Measurements from ENCODE around the gene VSIG10L2.

Gene VSIG10L2

DNA sequence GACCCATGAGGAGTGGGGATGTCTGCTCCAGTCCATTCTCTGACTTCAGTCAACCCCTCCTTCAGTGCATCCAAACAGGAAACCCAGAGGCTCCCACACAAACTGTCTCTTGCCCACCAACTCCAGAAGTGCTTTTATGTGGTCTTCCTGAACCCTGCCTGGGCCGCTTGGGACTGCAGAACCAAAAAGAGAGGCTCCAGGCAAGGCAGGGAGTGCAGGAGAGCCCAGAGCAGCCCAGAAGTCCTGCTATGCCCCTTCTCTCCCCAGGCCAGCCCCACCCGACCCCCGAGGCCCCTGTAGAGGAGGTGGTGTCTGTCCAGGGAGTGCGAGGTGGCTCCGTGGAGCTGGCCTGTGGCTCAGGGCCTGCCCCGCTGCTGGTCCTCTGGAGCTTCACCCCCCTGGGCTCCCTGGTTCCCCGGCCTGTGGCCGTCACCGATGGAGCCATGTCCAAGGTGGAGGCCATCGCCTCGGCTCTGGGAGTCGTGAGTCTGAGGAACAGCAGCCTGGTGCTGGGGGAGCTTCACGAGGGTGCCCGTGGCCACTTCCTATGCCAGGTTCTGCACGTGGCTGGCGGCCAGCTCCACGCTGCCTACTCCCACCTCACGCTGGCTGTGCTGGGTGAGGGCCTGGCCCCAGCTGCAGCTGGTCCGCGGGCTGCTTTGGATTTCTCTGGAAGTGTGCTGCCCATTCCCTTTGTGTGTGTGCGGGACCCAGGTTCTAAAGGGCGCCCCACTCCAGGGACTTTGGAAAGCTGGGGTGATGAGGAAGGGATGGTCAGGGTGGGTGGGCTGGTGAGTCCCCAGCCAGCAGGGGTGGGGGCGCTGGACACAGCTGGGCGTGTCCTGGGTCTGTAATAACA is 1.8 kb downstream of the VSIG10L2 start:
- no peak for DNase-seq (ENCODE audit: low read depth in 2 of 2)

DNA sequence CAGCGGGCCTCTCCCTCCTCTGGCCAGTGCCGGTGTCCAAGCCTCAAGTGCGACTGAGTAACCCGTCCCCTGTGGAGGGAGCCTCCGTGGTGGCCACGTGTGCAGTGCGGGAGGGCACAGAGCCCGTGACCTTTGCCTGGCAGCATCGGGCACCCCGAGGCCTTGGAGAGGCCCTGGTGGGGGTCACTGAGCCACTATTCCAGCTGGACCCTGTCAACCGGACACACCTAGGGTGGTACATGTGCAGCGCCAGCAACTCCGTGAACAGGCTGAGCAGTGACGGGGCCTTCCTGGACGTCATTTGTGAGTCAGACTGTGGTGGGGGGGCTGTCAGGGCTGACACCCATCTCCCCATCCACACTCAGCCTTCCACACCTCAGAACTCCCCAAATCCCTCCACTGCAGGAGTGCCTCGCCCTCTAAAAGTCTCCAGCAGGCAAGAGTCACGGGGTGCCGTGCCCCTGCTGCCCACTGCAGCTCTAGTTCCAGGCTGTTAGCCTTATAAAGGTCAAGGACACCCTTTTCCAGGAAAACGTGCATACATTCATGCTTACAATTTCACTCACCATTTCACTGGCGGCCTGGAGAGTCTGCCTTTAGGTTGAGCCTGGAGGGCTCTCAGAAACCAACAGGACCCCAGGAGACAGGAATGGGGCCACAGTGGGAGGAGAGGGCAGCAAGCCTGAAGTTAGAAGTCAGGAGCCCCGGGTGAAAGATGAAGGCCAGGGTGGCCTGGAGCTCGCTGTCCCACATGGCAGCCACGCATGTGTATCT is 2.6 kb downstream of the VSIG10L2 start:
- no peak for DNase-seq (ENCODE audit: low read depth in 2 of 2)

DNA sequence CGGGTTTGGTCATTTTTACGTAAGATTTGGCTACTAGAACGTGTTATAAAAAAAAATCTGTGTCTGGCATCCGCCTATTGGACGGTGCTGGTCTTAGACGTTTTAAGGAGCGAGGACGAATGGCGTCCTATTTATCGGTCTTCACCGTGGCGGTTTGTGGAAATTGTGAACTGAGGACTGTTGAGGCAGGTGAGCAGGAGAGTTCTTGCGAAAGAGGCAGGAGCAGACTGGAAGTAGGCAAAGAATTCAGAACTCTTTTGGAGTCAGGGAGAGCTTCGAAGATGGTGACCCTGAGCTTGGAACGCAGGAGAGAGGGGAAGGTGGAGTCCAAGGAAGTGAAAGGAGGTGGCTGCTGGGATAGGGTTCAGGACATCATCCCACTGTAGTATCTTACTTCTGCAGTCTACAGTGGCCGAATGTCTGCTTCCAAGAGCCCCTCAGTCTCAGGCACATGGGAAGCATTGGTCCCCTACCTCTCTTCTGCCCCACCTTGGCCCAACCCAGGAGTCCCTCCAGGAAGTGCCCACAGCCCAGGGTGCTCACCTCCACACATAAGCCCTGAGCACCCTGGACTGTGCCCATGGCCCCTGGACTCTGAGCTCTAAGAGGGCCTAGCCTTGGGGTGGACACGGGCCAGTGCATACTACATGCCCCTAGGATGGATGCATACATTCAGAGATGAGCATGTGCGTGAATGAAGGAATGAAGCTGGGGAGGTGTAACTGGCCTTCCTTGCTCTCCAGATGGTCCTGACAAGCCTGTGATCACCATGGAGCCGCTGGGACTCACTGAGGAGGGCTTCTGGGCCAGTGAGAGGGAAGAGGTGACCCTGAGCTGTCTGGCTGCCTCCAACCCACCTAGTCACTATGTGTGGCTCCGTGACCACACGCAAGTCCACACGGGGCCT is 3.7 kb downstream of the VSIG10L2 start:
- no peak for DNase-seq (ENCODE audit: low read depth in 2 of 2)

DNA sequence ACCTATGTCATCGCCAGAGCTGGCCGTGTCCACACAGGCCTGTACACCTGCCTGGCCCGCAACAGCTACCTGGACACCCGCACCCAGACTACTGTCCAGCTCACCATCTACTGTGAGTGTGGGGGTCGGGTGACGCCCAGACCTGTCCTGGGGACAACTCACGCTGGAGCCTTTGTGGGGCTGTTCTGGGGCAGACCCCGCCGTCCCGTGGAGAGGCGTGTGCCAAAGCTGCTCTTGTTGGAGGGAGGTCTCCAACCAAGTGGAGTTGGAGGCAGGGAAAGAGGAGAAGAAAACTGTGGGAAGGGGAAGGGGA is 4.3 kb downstream of the VSIG10L2 start:
- no peak for DNase-seq (ENCODE audit: low read depth in 2 of 2)

DNA sequence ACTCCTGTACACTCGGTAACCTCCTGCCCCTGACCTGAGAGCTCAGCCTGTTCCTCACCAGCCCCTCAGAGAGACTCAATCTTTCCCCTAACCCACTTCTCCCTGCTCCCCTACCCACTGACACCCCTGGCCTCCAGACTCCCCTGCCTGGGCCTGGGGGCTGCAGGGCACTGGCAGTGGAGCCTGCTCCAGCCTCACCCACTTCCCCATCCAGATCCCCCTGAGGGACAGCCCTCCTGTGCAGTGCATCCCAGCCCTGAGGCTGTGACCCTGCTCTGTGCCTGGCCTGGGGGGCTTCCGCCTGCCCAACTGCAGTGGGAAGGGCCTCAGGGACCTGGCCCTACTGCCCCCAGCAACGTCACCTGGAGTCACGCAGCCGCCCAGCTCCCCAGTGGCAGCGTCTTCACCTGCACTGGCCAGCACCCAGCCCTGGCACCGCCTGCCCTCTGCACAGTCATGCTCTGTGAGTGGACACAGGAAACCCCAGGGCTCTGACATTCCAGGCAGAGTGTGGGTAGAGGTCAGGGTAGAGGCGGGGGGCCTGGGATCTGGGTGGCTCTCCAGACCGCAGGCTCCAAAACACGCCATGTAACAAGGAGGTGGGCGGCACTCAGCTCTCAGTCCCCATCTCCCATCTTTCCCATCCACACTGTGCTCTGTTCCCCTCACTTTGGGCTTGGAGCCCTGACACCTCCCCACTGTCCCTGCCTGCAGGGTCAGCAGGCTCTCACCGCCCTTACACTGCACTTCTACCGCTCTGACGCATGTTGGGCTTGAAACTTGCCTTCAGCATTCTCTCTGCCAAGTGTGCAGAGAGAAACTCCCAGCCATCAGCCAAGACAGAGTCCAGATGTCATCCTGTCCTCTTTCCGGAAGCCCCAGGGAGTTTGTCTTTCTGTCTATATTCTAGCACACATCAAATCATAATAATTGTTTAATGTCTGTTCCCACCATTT is 5.1 kb downstream of the VSIG10L2 start:
- no peak for DNase-seq (ENCODE audit: low read depth in 2 of 2)

DNA sequence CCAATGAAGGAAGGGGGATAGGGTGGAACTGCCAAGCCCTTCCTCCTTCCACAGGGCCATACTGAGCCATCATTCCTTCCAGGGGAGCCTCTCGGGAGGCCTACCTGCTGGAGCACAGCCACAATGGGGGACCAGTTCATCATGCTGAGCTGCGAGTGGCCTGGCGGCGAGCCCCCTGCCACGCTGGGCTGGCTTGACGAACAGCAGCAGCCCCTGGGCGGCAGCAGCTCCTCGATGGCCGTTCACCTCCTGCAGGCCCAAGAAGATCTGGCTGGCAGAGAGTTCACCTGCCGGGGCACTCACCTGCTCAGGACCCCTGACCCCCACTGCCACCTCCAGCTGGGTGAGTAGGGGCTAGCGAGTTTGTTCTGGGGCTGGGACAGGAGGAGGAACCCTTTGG is 5.9 kb downstream of the VSIG10L2 start:
- DNase-seq (ENCODE audit: low read depth in 2 of 2), result no peak

DNA sequence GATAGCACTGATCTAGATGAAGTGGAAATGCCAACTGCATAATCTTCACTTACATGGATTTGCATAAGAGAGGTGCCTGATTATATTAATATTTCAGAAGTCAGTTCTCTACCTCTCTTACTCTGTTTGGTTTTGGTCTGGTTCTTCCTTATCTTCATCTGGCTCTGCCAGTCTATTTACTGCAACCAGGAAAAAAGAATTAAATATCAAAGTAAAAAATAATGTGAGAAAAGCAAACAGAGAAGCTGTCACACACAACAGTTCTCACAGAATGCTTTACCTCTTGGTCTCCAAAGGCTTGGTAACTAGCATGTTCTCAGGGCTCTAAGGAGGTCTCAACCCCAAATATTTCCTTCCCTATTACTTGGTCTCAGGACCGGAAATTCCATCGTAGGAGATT is 6.7 kb downstream of the VSIG10L2 start:
- DNase-seq (ENCODE audit: low read depth in 2 of 2), result no peak

DNA sequence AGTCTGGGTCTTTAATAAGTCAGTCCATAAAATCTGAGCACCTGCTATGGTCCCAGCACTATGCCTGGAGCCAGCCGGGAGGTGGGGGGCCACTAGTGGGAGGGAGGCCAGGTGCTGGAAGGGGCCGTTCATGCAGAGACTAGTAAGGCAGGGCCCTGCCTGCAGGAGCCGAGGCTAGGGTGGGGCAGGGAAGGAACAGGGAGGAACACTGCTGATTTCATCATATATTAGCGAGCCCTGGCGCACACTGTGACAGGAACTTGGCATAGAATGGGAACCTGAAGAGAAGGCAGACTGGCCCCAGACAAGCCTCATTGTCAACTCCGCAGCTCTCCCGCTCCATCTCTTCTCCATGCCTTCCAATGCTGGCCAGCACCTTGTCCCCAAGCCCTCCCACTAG is 7.1 kb downstream of the VSIG10L2 start:
- no peak for DNase-seq (ENCODE audit: low read depth in 2 of 2)

DNA sequence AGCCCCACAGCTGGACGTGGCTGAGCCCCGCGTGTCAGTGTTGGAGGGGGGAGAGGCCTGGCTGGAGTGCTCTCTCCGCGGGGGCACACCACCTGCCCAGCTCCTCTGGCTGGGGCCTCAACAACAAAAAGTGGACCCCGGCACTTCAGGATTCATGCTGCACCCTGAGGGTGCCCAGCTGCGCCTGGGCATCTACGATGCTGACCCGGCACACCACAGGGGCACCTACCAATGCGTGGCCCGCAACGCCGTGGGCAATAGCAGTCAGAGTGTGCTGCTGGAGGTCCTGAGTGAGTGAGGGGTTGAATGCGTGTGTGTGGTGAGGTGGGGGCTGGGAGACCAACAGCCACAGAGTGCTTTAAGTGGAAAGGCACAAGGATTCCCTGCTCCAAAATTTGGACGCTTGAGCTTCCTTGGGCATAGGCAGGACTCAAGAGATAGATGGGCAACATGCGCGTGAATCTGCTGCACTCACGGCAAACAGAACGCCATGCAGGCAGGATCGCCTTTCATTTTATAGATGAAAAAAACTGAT is 7.6 kb downstream of the VSIG10L2 start:
- no peak for DNase-seq (ENCODE audit: low read depth in 2 of 2)

DNA sequence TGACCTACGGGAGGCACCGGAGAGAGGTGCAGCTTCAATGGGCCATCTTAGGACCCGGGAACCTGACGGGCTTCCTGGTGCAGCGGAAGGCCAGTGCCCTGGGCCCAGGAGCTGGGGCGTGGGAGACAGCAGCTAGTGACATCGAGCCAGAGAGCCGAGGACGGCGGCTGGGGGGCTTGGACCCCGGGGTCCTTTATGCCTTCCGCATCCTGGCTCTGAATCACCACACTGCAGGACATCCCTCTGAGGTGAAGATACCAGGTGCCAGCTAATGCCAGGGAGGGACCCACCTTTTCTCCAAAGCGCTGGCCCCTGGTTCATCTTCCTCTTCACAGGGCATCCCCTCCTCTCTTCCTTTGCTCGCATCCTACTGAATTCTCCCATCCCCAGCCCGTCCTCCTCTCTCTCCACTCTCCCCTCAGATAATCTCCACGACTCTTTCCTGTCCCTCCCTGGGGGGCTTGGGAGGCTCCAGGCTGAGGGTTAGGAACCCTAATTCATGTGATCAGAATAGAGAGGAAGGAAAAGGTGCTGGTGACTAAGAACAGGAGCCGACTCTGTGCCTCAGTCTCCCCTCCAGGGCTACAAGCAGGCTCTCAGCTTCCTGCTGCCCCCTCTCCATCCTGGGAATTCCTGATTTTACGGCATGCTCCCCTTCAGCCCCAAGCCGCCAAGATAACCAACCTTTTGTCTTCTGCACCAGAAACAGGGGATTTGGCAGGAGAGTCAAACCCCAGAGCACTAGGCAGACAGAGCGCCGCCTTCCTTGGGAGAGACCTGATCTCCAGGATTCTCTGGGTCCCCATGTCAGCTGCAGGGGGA is 8.5 kb downstream of the VSIG10L2 start:
- DNase-seq (ENCODE audit: low read depth in 2 of 2), result no peak

DNA sequence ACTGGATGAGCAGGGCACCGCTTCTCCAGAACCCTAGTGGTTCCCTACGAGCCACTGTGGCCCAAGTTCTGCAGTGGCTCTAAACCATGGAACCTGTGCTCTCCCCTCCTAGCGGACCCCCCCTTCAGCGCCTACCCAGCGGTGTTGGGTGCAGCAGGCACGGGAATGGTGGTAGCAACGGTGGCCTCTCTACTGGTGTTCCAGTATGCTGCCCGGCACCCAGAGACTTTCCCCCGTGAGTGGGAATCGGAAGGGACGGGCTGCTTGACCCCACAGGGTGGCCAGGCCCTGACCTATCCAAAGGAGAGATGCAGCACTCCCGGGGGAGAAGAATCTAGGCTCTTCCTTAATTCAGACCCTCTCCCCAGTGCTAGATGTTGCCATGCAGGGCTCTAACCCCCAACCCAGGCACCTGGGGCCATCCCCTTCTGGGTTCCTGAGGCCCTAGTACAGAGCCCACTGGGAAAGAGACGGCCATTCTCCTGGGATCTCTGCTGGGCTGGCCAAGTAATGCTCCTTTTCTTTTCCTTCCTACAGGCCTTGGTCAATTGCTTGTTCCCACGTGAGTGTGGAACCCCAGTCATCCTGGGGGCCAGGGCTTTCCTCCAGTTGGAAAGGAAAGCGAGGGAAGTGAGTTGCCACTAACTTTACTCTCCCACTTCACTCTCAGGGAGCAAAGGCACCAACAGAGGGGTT is 9.2 kb downstream of the VSIG10L2 start:
- DNase-seq (ENCODE audit: low read depth in 2 of 2), result no peak

DNA sequence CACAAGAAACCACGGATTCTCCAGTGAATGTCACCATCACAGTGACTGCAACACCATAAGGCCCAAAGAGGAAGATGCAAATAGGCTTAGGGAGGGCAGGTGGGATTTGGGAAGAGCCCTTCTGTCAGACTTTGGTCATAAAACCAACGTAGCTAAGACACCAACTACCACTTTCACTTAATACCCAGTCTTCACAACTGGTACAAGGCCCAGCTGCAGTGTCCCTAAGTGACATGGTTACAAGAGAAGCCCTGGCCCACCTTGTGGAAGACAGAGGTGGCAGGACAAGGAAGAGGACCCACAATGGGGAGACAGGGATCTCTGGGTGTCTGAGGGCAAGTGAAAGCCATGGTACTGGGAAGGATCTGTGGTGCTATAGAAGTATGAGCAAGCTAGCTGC is 10.0 kb downstream of the VSIG10L2 start:
- no peak for DNase-seq (ENCODE audit: low read depth in 2 of 2)

DNA sequence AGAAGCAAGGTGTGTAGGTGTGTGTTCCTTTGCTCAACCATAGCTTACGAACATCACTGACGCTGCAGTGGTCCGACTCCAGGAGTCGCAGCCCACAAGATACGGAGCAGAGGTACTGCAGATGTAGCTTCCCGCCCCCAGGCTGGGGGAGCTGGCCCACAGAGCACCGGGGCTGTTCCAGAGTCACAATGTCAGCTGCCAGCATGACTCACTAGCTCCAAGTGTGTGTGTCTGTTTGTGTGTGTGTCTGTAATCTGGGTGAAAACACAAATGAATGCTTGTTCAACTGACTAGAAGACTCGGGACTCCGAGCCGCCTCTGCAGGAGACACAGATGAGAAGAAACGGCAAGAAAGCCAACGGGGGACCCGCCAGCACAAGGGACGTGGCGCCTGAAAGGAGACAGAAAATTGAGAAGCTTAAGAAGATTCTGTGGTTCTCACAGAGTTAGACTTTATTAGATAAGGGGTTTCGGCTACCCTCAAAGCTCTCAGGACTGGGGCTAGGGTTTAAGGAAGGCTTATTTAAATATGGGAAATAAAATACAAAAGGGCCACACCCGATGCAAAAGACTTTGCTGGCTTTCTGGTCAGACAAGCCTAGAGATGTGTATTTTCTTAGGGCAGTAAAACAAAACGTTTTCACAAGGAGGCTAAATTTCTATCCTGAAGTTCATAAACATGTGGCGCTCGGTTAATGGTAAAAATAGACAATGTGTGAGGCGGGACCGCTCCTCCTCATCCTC is 10.7 kb downstream of the VSIG10L2 start:
- DNase-seq (ENCODE audit: low read depth in 2 of 2), result no peak

DNA sequence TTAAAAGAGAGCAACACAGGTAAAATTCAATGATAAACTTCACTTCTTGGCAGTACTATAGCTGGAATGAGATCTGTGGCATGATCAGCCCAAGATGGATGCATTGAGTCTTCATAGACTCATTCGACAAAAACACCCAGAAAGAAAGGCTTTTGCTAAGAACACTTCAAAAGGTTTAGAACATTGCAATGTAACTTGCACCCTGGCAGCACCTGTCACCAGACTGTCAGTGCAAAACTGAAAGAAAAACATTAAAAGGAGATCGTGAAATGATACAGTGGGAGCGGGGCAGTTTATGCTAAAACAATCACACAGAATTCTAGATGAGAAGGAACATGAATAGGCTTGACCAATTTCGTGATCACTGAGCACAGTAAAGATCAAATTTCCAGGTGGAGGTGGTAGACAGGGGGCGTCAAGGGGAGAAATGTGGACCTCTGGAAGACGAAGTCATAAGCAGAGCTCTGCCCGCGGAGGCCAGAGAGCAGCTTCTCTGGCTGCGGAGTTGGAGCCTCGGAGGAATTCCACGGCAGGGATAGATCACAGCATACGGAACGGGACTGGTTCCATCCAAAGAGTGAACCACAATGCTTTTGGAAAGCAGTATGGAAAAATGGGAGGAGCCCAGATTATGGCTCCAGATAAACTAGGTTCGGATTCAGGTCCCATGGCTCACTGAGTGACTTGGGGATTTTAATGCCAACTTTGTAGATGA is 11.9 kb downstream of the VSIG10L2 start:
- DNase-seq (ENCODE audit: low read depth in 2 of 2), result no peak

DNA sequence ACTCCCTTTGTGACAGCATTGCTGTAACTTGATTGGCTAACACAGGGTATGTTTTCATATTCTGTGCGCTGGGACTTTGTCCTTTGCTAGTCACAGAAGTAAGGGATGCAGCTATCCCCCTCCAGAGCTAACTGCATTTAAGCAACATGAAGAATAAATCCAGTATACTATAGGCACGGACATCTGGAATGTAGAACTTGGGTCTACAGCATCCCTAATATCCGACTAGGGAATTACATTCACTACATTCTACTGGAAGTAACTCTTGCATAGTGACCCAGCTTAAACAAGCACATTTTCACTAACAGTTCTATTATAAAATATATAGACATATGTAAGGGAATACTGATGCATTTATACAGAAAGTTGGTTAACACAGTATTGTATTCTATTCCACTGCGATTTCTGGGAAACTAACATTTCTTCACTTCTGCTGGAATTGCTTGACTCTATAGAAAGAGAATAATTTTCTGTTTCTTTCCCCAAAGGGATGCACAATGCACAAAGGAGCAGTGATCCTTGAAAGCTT is 13.1 kb downstream of the VSIG10L2 start:
- no peak for DNase-seq (ENCODE audit: low read depth in 2 of 2)

DNA sequence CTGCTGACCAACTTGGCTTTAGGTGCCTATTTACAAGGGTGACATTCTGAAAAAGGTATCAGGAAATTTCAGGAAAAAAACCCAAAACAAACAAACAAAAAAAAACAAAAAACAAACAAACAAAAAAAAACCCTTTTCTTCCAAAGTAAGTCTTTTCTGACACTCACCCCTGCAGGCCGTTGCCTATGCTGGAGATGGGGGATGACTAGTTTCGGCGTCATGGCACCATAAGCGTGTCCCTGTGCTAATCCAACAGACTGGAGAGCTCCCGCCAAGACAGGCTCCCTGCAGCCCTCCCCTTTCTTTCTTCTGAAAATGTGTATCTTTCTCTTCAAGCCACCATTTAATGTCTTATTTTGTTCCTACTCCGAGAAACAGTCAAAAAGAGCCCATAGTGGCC is 13.7 kb downstream of the VSIG10L2 start:
- DNase-seq (ENCODE audit: low read depth in 2 of 2), result no peak

DNA sequence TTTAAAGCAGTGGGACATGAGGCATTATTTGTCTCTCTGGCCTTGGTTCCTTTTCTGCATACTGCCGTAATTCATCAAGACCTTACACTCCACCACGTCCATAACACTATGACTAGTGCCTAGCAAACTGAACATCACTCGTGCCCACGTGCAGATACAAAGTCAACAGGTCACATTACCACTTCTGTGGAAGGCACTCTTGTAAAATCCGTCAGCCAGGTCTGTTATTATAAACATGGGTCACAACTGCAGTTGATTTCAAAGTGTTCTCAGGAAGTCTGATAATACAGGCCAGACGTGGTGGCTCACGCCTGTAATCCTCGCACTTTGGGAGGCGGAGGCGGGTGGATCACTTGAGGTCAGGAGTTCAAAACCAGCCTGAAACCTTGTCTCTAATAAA is 14.1 kb downstream of the VSIG10L2 start:
- DNase-seq (ENCODE audit: low read depth in 2 of 2), result no peak

DNA sequence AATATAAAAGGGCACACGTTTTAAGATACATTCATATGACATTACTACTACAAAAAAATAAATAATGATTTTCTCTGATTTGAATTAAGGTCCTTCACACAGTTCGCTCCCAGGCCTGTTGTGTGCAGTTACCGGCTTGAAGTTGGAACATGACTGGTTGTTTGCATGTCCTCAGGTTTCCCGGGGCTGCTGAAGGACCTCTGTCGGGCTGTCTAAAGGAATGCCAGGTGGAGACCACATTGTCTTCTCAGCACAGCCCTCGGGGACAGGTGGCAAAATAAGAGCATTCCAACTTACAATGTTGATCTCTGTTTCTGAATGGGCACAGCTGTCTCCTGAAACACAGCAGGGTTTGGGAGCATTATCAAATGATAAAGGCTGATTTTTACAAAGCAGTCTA is 14.9 kb downstream of the VSIG10L2 start:
- DNase-seq (ENCODE audit: low read depth in 2 of 2), result no peak

Data from stimulated activated CD8-positive, alpha-beta memory T cell treated with anti-CD3 and anti-CD28 coated beads, Interleukin-15, amount 100 ng/mL, for 48 hours (primary cell).